GM21619 (cell line): ENCODE measurements around the gene MED27.

Experiments
- ATAC-seq: cut with Tn5 transposase; IDR thresholded peaks from one replicate; pipeline ENCODE4 v1.9.1; 2021; ENCODE audit not compliant: unreplicated experiment

Gene MED27

GRCh38 chr9:131867611-131868192, 212.0 kb downstream of the MED27 start:
- ATAC-seq: no peak

- no peak for ATAC-seq
Measured at GRCh38 chr9:131865446-131866195, 214.0 kb downstream of the MED27 start.

GRCh38 chr9:131864531-131864930, 215.1 kb downstream of the MED27 start:
- no peak for ATAC-seq

- no peak for ATAC-seq
Measured at GRCh38 chr9:131863306-131863896, 216.3 kb downstream of the MED27 start.

GRCh38 chr9:131862261-131862660, 217.4 kb downstream of the MED27 start:
- no peak for ATAC-seq

GRCh38 chr9:131860430-131860829, 219.2 kb downstream of the MED27 start:
- no peak for ATAC-seq

GRCh38 chr9:131858147-131858546, 221.5 kb downstream of the MED27 start:
- ATAC-seq: no peak

- no peak for ATAC-seq
Measured at GRCh38 chr9:131856105-131856504, 223.6 kb downstream of the MED27 start.

GRCh38 chr9:131854896-131855613, 224.6 kb downstream of the MED27 start:
- no peak for ATAC-seq

- no peak for ATAC-seq
Measured at GRCh38 chr9:131854334-131854733, 225.3 kb downstream of the MED27 start.

GRCh38 chr9:131853434-131853833, 226.2 kb downstream of the MED27 start:
- no peak for ATAC-seq

GRCh38 chr9:131851414-131851813, 228.3 kb downstream of the MED27 start:
- ATAC-seq: no peak

GRCh38 chr9:131849391-131849790, 230.3 kb downstream of the MED27 start:
- ATAC-seq: no peak

- ATAC-seq: no peak
Measured at GRCh38 chr9:131848570-131849160, 231.0 kb downstream of the MED27 start.

GRCh38 chr9:131847665-131848354, 231.9 kb downstream of the MED27 start:
- no peak for ATAC-seq

- no peak for ATAC-seq
Measured at GRCh38 chr9:131845305-131846298, 234.1 kb downstream of the MED27 start.

GRCh38 chr9:131844745-131845118, 234.9 kb downstream of the MED27 start:
- no peak for ATAC-seq

- no peak for ATAC-seq
Measured at GRCh38 chr9:131843989-131844744, 235.5 kb downstream of the MED27 start.

GRCh38 chr9:131841765-131842318, 237.8 kb downstream of the MED27 start:
- no peak for ATAC-seq
